ACHN (cell line): ENCODE data around the gene ATPAF2.
"Not testable (repeated sequence)": the region's sequence is repeated elsewhere in the genome, so short reads cannot be mapped to it uniquely, and the experiment has no call there.

Experiments used
- DNase-seq: peaks from one replicate; pipeline ENCODE4 v3.0.0-alpha.2; 2015
- in situ Hi-C: cut with HindIII; loops from 2 replicates; pipeline ENCODE4 v1.10.0; 2017; ENCODE audit warnings: low sequenced_read_pairs, low pct_ligation_motif_present, low pct_unique_long_range_greater_than_20kb

Gene ATPAF2

DNA sequence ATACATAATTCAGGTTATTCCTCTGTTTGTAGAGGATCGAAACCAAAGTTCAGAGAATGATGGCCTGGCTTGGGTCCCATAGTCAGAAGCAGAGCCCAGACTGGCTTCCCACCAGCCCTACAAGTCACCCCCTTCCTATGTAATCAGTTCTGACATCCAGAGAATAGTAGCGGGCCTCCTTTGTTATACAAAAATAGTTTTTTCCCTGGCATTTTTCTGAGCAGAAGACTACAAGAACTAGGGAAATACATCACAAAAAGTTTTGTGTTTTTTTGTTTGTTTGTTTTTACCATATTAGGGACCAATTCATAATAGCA is 19.2 kb downstream of the ATPAF2 start:
- in situ Hi-C loops: no loop called here
- DNase-seq: no peak

DNA sequence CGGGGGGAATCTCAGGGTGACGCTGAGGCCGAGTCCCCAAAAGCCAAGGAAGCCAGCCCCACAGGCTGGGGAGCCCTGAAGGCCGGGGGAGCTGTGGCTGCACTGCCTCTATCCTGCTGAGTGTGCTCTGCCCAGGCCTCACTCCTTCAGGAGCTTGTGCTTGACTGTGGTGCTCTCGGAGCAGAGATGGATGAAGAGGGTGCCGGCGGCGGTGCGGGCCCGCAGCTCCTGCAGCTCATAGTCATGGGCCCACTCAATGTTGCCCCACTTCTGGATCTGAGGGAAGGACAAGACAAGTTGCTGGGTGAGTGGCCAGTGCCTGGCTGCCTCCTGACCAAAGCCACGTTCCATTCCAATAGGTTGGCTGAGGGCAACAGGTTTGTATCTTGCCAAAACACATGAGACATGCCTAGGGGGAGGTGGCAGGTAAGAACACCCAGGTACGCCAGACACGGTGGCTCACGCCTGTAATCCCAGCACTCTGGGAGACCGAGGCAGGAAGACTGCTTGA is 20.5 kb downstream of the ATPAF2 start:
- in situ Hi-C loops: no loop called here
- DNase-seq: no peak

DNA sequence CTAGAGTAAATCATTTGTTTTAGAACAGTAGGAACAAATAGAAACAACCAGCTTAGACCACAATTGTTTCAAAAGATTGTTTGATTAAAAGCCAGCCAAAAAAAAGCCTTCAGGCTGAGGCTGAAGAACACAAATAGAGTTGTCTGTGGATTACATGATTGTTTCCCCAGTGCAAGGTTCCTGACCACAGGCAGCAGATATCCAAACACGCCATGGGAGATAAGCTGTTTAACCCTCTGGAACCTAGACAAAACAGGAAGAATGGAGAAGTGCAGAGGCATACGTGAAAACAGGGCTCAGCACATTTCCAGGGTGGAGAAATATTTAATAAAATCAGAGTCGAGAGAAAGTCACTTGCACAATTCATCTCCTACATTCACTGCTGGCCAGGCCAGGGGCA is 21.0 kb downstream of the ATPAF2 start:
- in situ Hi-C loops: no loop called here

DNA sequence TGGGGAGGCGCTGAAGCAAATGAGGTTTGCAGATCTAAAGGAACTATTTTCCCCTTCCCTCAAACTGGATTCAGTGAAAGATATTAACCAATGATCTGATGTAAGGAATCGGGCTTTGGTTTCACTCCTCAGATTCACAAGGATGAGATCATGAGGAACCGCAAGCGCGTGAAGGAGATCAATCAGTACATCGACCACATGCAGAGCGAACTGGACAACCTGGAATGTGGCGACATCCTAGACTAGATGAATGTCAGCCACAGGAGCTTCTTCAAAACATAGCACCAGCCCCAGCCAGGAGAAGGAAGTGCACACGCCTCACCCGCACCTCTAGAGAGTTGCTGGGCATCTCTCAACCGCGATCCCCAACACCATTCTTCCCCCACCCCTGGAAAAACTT is 22.5 kb downstream of the ATPAF2 start:
- DNase-seq: no peak
- in situ Hi-C loops: no loop called here

More for the DNA sequence above, 21.0 kb downstream of the ATPAF2 start:
- DNase-seq: no peak

DNA sequence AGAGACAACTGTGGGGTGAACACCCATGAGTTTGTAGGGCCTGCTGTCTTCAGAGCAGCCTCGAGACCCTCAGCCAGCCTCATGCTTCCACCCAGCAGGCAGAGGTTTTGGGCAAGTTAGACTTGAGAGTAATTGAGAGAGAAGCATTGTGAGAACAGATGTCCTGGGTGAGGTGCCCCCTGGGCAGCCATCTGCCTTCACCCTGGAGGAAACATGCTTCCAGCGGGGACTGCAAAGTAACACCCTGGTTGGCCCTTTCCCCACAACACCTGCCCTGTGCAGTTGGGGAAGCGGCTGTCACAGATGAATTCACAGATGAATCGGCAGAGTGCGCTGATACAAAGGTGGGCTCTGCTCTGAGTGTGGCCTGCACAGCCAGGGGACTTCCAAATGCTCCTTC is 23.4 kb downstream of the ATPAF2 start:
- DNase-seq: no peak
- in situ Hi-C loops: no loop called here

DNA sequence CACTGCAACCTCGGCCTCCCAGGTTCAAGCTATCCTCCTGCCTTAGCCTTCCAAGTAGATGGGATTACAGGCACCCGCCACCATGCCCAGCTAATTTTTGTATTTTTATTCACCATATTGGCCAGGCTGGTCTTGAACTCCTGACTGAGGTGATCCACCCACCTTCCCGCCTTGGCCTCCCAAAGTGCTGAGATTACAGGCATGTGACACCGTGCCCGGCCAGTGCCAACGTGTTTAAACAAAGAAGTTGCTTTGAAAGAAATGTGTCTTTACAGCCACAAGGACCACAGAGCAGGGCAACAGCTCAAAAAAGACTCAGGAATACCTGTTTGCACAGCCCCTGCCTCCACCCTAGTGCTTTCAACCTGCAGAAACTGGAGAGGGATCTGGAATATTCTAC is 25.0 kb downstream of the ATPAF2 start:
- in situ Hi-C loops: no loop called here

DNA sequence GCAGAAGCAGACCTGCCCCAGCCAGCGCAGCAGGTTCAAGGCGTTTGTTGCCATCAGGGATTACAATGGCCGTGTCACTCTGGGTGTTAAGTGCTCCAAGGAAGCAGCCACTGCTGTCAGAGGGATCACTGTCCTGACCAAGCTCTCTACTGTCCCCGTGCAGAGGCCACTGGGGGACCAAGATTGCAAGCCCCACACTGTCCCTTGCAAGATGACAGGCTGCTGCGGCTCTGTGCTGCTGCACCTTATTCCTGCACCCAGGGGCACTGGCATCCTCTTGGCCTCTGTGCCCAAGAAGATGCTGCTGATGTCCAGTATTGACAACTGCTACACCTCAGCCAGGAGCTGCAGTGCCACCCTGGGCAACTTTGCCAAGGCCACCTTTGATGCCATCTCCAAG is 27.7 kb downstream of the ATPAF2 start:
- no peak for DNase-seq
- in situ Hi-C loops: no loop called here

More for the DNA sequence above, 25.0 kb downstream of the ATPAF2 start:
- no peak for DNase-seq

DNA sequence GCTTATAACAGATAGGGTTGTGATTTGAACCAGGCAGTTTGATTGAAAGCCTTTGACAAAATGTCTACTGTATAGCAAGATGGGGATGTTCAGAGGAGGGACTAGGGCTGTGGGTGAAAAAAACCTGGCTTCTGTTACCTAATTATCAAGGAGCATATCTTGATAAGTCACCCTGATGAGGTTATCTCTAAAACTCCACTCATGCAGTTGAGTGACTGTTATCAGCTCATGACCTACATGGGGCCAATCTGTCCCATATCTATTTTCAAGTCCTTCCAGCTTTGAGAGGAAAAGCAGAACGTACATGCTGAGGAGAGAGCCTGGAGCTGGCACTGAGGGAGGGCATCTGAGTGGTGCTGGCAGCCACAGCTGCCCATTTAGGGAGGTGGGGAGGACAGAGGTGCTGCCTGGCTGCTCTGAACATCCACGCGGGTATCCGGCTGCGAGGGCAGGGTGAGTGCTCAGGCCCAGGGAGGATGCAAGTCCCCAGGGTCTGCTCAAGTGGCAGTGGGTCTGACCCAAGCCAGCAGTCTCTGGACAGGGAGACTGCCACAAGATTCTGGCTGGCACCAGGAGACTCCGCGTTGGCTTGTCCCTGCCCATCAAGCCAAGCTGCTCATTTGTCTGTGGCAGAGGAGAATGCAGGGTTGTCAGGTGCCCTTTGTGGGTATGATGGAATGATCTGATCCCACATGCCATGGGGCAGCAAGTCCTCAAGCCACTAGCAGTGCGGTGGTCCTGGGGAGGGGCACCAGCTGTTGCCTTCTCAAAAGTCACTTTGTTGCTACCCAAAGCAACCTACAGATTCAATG is 29.2 kb downstream of the ATPAF2 start:
- in situ Hi-C loops: no loop called here
- DNase-seq: no peak

DNA sequence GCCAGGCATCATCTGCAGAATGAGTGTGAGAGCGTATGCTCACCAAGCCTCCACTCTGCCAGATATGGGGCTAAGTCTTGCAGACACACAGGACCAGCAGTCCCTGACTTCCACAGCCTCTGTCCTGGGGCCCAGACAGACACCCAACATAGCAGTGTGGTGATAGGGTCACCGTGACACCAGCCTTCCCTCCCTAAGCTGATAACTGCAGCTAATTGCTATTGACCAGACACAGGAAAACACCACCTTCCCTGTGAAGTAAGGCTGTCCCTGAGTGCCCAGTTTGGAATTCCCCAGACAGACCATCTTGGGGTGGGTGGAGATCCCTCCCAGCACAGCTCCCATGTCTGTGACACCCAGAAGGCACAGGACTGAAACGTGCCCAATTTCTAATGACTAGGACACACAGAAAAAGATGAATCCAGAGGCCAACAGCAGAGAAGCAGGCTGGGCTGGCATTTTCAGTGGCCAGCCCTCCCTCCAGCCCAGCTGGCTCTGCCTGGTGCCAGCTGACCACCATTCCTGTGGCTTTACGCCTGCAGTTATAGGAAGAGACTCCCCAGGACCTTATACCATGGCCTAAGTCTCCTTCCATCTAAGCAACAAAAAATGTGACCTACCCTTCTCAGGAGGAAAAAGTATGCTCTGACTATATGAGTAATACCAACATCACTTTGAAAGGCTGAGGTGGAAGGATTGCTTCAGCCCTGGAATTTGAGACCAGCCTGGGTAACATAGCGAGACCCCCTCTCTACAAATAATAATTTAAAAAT is 30.3 kb downstream of the ATPAF2 start:
- peak; percentile 22 for DNase-seq
- in situ Hi-C loops: no loop called here

DNA sequence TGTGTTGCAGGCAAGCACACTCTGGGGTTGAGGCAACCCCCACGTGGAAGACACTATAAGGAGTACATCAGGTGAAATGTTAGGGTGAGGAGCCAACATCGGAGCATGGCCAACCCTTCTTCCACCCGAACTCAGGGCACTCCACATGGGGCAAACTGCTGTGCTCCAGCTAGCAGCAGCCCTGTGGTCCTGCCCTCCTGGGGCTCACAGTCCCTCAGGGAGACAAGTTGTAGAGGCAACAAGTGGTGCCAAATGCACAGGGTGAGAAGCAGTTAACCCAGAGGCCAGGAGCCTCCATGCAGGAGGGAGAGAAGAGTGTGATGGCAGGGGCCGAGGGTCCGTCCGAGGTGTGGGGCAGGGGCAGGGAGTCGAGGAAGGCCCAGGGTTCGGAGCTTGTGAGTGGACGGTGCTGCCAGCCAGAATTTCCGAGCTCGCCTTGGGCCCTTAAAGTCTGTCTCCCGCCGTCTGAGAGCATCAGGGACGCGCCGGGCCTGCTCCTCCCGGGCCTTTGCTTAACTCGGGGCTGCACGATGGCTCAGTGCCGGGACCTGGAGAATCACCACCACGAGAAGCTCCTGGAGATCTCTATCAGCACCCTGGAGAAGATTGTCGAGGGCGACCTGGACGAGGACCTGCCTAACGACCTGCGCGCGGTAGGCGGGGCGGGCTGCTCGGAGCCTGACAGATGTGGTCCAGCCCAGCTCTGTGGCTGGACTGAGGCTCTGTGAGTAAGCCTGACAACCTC is 32.3 kb downstream of the ATPAF2 start:
- DNase-seq: no peak

DNA sequence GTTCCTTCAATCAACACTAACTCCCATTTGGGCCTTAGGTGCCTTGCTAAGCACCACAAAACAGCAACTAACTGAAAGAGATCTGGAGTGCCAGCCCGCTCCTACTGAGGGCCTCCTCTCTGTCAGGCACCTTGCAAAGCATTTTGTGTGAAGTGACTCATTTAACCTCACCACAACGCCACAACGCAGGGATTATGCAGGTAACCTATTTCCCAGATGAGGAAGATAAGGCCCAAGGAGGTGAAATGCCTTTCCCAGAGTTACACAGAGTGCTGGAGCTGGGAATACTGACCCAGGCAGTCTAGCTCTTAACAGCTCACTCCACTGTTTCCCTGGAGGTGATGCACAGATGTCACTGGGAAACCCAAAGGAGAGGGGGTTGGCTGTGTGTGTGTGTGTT is 33.5 kb downstream of the ATPAF2 start:
- in situ Hi-C loops: no loop called here
- DNase-seq: no peak

More for the DNA sequence above, 32.3 kb downstream of the ATPAF2 start:
- in situ Hi-C loops: no loop called here

DNA sequence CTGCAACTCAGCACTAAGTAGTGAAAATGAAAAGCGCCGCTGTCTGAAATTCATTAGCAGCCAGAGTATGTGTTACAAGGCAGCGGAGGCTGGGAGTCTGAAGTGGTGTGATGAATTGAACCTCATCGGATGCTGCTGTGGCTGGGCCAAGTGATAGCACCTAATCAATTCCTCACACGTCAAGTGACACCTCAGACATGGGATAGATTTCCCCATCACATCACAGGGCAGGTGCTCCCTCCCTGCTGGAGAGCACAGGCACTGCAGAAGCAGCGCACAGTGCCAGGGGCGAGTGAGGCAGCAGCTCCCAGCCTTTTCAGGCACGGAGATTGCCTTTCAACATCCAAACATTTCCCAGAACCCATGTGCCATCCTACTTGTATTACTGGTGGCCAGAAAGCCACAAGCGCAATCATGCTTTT is 34.1 kb downstream of the ATPAF2 start:
- DNase-seq: no peak
- in situ Hi-C loops: no loop called here

DNA sequence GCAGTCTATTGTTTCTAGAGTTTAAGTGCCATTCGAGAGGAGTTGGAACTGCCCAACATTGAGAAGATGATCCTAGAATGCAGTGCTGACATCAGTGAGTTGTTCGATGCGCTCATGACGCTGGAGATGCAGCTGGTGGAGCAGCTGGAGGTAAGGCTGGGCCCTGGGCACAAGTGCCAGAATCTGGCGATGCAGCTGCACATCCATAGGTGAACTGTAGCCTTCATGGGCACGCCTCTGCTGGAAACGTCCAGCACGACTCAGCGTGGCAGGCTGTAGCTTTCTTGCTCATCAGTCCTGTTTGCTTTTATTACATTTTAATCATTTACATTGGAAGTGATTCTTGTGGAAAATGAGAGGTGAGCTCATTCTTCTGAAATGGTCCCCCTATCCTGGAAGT is 34.6 kb downstream of the ATPAF2 start:
- in situ Hi-C loops: no loop called here
- DNase-seq: peak; percentile 23

DNA sequence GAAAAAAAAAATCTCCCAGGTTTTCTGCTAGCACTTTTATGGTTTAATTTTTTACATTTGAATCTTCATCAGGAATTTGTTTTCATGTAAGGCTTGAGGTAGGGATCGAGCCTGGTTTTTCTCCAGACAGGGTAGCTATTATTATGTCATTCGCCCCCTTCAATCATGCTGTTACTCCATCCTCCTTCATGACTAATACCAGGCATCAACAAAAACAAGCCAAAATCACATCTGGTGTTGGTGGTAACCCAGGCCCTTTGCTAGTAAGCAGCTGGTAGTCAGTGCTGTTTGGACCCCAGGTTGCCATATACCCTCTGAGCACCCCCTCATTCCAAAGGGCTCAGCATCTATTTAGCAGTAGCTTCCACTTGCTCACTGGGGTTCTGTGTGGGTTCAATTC is 36.8 kb downstream of the ATPAF2 start:
- in situ Hi-C loops: no loop called here
- no peak for DNase-seq

DNA sequence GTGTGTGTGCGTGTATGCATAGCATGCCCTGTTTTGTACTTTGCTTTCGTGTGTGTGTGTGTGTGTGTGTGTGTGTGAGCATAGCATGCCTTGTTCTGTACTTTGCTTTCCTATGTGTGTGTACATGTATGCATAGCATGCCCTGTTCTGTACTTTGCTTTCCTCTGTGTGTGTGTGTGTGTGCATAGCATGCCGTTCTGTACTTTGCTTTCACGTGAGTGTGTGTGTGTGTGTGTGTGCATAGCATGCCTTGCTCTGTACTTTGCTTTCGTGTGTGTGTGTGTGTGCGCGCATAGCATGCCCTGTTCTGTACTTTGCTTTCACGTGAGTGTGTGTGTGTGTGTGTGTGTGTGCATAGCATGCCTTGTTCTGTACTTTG is 38.9 kb downstream of the ATPAF2 start:
- in situ Hi-C loops: no loop called here
- DNase-seq: no peak

DNA sequence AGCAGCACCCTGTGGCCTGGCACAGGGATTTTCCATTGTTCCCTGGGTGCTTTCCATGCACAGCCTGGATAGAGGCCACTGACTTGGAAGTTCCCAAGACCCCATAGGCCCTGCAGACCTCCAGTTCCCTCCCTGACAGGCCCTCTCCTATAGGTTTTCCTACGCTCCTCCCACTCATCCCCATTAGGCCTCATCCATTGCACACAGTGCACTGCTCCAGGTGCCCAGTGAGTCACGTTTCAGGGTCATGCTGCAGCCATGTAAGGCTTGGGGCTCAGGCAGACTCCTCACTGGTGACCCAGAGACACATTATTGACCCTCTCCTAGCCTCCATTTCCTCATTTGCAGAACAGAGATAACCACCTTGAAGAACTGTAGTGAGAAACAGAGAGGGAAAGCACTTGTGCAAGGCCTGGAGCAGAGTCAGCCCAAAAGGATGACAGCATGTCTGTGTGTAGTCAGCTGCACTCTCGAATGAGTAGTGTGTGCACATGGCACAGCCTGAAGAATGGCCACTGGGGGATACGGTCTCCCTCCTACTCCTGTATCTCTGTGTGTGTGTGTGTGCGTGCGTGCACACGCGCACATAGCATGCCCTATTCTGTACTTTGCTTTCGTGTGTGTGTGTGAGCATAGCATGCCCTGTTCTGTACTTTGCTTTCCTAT is 39.5 kb downstream of the ATPAF2 start:
- in situ Hi-C loops: no loop called here
- DNase-seq: no peak

DNA sequence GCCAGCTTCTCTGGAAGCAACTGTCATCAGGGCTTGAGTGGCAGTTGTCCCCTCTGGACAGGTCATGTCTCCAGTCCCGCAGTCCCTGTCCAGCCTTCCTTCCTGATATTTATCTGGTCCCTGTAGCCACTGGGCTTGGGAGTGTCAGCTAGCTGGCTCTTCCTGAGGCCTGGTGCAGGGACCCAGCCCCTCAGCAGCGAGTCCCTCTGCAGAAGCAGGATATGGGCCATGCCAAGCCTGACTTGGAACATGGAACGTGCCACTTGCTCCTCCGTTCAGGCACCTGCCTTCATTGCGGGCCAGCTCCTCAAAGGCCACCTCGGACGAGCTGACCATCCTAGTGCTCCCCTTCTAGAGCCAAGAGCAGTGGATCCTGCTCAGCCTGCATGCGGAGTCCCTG is 40.0 kb downstream of the ATPAF2 start:
- in situ Hi-C loops: no loop called here
- no peak for DNase-seq

DNA sequence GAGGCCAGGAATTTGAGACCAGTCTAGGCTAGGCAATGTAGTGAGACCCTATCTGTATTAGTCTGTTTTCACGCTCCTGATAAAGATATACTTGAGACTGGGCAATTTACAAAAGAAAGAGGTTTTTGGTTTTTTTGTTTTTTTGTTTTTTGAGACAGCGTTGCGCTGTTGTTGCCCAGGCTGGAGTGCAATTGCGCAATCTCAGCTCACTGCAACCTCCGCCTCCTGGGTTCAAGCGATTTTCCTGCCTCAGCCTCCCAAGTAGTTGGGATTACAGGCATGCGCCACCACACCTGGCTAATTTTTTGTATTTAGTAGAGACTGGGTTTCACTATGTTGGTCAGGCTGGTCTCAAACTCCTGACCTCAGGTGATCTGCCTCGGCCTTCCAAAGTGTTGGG is 43.1 kb downstream of the ATPAF2 start:
- in situ Hi-C loops: not testable (repeated sequence)

More for the DNA sequence above, 43.1 kb downstream of the ATPAF2 start:
- DNase-seq: not testable (repeated sequence)
